22Rv1 (cell line): ENCODE data around the gene SLC19A1.

ENCODE experiments used
- H3K27ac ChIP-seq: fragments of 450-650 bp; 2 replicates; pipeline ENCODE4 v1.5.1; 2017
- CTCF ChIP-seq: fragments of 450-650 bp; IDR thresholded peaks from 2 replicates; pipeline ENCODE4 v1.5.1; 2017; ENCODE audit warnings: mild to moderate bottlenecking
- ZFX ChIP-seq: fragments of 450-650 bp; IDR thresholded peaks from 2 replicates; pipeline ENCODE4 v1.6.1; 2017; ENCODE audit warnings: antibody characterized with exemption, borderline replicate concordance

Gene SLC19A1

DNA sequence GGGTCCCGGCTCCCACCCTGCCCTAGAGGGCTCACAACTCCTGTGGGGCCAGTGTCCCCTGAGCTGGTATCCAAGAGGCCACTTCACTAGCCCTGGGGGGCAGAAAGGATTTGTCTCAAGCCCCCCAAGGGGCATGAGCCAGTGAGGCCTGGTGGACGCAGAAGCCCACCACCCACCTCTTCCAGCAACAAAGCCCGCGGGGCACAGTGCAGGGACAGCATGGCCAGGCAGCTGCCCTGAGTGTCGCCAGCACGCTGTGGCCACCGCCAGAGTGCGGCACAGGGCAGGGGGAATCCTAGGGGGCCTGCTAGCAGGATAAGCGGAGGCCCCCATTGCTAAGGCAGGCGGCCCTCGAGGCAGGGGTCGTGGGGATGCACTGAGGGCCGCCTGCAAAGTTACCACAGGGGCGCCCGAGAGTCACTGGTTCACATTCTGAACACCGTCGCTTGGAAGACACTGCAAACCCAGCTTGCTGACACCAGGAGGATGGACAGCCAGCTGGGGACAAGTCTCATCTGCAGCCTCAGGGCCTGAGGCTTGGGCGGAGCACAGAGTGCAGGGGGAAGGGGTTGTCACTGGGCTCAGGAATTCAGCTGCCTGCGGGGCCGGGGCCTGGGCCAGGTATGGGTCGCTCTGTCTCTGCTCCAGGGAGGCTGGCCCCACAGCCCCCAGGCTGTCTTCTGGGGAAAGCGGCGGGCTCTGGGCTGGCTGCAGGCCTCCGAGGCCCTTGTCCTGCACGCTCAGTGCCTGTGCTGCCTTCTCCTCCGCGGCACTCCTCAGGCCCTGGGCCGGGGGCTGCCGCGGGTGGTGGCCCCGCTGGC, 26.8 kb downstream of the SLC19A1 start:
- peak overlapping the region; percentile 94 for H3K27ac ChIP-seq
- TF ChIP-seq CTCF (no peak), ZFX (no peak)

- H3K27ac ChIP-seq, result peak overlapping the region; percentile 94
- TF ChIP-seq ZFX, result no peak
- TF ChIP-seq CTCF, result no peak
Observed at GRCh38 chr21:45514311-45515021, 27.8 kb downstream of the SLC19A1 start.

- TF ChIP-seq ZFX (no peak), CTCF (no peak)
Observed at GRCh38 chr21:45513741-45514310, 28.4 kb downstream of the SLC19A1 start.

GRCh38 chr21:45513003-45513717, 29.1 kb downstream of the SLC19A1 start:
- TF ChIP-seq CTCF, result no peak
- TF ChIP-seq ZFX, result no peak
- peak overlapping the region; percentile 94 for H3K27ac ChIP-seq

More at GRCh38 chr21:45513741-45514310, 28.4 kb downstream of the SLC19A1 start:
- H3K27ac ChIP-seq, result peak overlapping the region; percentile 94

DNA sequence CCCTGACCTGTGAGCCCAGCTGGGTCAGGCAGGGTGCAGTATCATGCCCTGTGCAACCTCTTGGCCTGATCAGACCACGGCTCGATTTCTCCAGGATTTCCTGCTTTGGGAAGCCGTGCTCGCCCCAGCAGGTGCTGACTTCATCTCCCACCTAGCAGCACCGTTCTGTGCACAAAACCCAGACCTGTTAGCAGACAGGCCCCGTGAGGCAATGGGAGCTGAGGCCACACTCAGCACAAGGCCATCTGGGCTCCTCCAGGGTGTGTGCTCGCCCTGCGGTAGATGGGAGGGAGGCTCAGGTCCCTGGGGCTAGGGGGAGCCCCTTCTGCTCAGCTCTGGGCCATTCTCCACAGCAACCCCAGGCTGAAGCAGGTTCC, 29.6 kb downstream of the SLC19A1 start:
- TF ChIP-seq ZFX (no peak), CTCF (no peak)
- H3K27ac ChIP-seq, result peak overlapping the region; percentile 94

DNA sequence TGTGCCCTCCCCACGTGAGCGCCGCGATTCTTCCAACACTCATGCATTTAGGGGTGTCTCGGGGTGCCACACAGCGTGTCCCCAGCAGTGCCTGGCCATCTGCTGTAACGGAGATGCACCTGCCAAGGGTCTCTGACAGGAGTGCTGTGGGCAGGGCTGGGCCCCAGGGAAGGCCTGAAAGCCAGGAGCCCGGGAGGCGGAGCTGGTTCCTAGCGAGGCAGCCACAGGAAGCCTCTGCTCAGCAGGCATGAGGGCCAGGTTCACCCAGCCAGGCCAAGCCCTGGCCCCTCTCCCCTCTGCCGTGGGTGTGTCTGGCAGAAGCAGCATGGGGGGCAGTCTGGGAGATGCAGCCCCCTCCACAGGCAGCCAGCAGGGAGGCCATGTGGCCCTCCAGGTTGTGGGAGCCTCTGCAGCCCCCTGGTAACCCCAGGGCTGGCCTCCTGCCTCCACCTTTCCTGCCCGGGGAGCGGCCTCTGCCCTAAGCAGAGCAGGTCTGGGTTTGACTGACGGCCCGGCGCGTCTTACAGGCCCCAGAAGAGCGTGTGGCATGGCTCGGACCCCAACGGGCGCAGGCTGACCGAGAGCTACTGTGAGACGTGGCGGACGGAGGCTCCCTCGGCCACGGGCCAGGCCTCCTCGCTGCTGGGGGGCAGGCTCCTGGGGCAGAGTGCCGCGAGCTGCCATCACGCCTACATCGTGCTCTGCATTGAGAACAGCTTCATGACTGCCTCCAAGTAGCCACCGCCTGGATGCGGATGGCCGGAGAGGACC, 30.4 kb downstream of the SLC19A1 start:
- TF ChIP-seq ZFX, result no peak
- no peak for TF ChIP-seq CTCF
- peak overlapping the region; percentile 94 for H3K27ac ChIP-seq
